Measurements from ENCODE around the gene DPM1.

The DPM1 gene

DNA sequence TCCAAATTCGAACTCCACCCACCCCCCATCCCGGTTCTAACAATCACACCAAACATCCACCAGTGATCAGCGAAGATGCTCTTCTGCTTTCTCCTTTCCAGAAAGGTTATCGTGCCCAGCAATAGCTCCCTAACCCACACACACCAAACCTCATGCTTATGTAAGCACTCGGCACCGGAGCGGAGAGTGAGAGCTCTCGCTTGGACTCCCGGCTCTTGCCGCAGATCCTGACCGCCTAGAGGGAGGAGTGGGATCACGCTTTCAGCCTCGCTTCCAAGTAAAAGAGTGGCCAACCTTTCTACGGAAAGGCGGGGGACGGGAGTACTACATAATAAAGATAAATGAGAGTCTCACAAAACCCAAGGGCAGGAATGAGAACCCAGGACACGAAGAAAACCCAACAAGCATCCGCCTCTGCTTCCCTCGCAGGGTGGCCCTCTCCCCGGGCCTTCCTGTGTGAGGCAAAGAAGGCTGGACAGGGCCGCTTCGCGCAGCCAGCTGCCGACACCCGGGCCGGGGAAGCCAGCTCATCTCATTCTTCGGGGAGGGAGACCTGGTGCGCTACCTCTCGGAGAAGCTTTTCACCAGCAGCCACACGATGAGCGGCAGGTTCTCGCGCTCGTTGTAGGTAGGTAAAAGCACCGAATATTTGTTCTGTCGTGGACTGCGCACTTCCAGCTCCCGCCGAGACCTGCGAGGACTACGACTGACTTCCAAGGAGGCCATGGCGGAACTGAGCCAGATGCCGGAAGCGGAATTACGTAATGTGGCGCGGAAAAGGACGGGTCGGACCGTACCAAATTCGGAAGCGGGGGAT is at the start of gene DPM1:
Gene DPM1, minus strand, starts transcription at position 735 of the 817 bp plus-strand sequence. Its CDS starts 9 bp downstream, at position 726.
- H3K4me3 Mint-ChIP-seq = peak within 1 kb of the TSS; percentile 96
- DNase-seq (ENCODE audit: low spot score) = peak; percentile 83
- H3K27me3 Mint-ChIP-seq (ENCODE audit: low read depth) = no peaks in the 10 kb centered on the region
- H3K27ac Mint-ChIP-seq = peak within 1 kb of the TSS; percentile 97
- peaks cover 28% of the 10 kb centered on the region for H3K36me3 Mint-ChIP-seq (ENCODE audit: low read depth)
- peaks cover 31% of the 10 kb centered on the region for H3K4me1 Mint-ChIP-seq (ENCODE audit: low read depth)
- no peaks in the 10 kb centered on the region for H3K9me3 Mint-ChIP-seq

DNA sequence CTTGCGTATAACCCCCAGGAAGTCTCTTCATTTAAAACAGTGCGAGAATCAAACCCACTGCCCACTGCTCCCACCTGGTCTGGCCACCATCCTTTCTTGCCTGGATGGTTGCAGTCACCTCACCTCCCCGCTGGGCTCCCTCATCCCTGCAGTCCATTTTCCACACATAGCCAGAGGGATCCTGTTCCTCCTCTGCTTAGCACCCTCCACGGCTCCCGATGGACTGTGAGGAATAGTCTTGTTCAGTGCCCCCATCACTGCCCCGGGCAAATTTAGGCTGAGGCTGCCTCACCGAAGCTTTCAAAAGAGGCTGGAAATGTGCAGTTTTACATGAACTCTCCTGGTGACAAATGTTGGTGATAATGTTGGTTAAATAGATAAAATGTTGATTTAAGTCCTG is 46.9 kb upstream of the DPM1 start:
- Mint-ChIP-seq H3K36me3 (ENCODE audit: low read depth) (no peaks in the 10 kb centered on the region), H3K4me1 (ENCODE audit: low read depth) (no peaks in the 10 kb centered on the region), H3K27ac (no peak overlapping the region), H3K4me3 (no peak overlapping the region), H3K9me3 (no peaks in the 10 kb centered on the region), H3K27me3 (ENCODE audit: low read depth) (no peaks in the 10 kb centered on the region)
- DNase-seq (ENCODE audit: low spot score) = no peak

DNA sequence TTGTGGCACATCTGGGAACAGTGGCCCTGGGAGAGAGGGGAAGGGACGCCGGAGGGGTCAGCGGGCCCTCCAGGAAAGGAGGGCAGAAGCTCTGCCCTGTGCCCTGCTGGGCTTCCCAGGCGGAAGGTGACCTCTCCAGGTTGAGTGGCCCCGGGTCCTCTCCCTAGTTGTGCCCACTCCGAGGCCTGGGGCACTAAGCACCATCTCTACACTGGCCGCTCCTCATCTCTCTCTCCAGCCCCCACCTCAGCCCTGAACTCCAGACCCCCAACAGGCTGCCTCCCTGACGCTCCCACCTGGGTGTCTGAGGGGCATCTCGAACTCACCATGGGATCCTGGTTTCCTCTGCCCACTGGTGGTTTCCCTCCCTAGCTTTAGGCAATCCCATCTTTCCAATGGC is 46.4 kb upstream of the DPM1 start:
- Mint-ChIP-seq H3K4me3 (no peak overlapping the region), H3K36me3 (ENCODE audit: low read depth) (no peaks in the 10 kb centered on the region), H3K4me1 (ENCODE audit: low read depth) (no peaks in the 10 kb centered on the region), H3K9me3 (no peaks in the 10 kb centered on the region), H3K27ac (no peak overlapping the region), H3K27me3 (ENCODE audit: low read depth) (no peaks in the 10 kb centered on the region)
- no peak for DNase-seq (ENCODE audit: low spot score)

DNA sequence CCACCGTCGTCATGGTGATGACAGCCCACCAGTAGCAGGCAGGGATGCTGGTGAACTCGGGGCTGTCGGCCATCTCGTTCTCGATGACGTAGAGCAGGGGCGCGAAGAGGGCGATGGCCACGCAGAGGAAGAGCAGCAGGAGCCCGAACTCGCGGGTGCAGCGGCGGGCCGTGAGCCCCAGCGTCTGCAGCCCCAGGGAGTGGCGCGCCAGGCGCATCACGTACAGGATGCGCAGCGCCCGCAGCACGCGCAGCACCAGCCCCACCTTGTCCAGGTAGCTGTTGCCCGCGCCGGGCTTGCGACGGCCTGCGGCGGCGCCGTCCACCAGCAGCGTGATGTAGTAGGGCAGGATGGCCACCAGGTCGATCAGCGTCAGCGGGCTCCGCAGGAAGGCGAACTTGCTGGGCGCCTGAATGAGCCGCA is 46.0 kb upstream of the DPM1 start:
- Mint-ChIP-seq H3K36me3 (ENCODE audit: low read depth) (no peaks in the 10 kb centered on the region), H3K4me1 (ENCODE audit: low read depth) (no peaks in the 10 kb centered on the region), H3K27me3 (ENCODE audit: low read depth) (no peaks in the 10 kb centered on the region), H3K4me3 (no peak overlapping the region), H3K27ac (no peak overlapping the region), H3K9me3 (no peaks in the 10 kb centered on the region)
- DNase-seq (ENCODE audit: low spot score) = no peak

DNA sequence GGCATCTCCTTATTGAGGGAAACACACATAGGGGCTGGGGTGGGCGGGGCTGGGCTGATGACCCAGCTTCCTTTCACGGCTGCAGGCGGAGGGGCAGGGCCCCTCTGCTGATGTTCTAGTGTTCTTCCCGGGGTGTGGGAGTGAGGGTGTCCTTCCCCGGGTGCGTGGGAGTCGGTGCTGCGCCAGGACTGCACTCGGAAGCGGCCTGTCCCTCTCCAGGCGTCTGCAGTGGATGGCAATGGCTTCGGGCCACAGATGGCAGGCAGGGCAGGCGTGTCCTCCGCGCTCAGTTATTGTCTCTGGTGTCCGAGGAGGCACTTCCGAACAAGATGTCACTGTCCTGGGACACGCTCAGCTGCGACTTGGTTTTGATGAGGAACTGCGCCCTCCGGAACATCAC is 45.4 kb upstream of the DPM1 start:
- Mint-ChIP-seq H3K27me3 (ENCODE audit: low read depth) (no peaks in the 10 kb centered on the region), H3K4me3 (no peak overlapping the region), H3K4me1 (ENCODE audit: low read depth) (no peaks in the 10 kb centered on the region), H3K36me3 (ENCODE audit: low read depth) (no peaks in the 10 kb centered on the region), H3K27ac (no peak overlapping the region), H3K9me3 (no peaks in the 10 kb centered on the region)
- no peak for DNase-seq (ENCODE audit: low spot score)

DNA sequence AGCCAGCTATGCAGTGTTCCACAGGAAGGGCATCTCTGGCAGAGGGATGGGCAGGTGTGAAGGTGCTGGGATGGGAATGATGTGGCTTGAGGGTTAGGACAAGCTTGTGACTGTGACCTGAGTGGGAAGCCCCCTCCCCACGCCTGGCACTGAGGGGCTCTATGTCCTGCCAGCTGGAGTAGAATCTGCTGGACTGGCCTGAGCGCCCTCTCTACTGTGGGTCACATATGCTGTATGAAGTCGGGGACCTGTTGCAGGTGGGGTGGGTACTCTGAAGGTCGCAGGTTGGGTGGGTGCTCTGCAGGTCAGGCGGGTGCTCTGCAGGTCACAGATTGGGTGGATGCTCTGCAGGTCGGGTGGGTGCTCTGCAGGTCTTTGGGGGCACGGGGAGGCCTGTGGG is 44.3 kb upstream of the DPM1 start:
- H3K9me3 Mint-ChIP-seq = no peaks in the 10 kb centered on the region
- no peaks in the 10 kb centered on the region for H3K27me3 Mint-ChIP-seq (ENCODE audit: low read depth)
- DNase-seq (ENCODE audit: low spot score) = no peak
- no peaks in the 10 kb centered on the region for H3K4me1 Mint-ChIP-seq (ENCODE audit: low read depth)
- no peak overlapping the region for H3K27ac Mint-ChIP-seq
- H3K36me3 Mint-ChIP-seq (ENCODE audit: low read depth) = no peaks in the 10 kb centered on the region
- H3K4me3 Mint-ChIP-seq = no peak overlapping the region

DNA sequence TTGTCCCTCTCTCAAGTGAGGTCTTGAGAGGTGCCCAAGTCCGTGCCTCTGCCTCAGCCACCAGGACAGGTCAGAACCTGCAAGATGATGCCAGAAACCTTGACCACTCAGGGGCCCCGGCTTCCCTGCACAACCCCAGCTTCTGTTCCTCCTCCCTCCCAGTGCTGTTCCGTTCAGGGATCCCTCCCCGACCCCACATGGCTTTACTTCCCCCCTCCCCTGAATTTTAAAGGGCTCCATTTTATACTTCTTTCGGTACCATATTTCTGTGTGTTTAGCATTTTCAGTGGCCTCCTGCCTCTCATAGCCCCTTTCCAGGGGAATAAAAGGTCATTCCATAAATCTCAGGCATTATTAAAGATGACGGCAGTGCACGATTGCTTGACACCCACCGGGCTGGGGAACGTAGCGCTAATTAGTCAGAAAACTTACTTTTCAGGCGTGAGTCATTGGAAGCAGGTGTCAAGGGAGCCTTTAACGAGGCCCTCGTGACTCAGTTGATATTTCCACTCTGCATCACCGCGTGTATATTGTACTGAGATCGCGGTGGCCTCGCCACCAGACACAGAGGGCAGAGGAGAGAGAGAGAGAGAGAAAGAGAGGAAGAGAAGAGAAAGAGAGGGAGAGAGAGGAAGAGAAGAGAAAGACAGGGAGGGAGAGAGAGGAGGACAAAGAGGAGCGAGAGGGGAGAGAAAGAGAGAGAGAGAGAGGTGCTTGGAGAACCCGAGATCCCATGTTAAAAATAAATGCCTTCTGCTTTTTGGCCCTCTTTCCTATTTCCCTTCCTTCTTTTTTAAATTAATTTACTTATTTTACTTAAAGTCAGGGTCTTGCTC is 43.3 kb upstream of the DPM1 start:
- Mint-ChIP-seq H3K4me3 (no peak overlapping the region), H3K36me3 (ENCODE audit: low read depth) (no peaks in the 10 kb centered on the region), H3K27me3 (ENCODE audit: low read depth) (no peaks in the 10 kb centered on the region), H3K27ac (no peak overlapping the region), H3K9me3 (no peaks in the 10 kb centered on the region), H3K4me1 (ENCODE audit: low read depth) (no peaks in the 10 kb centered on the region)
- no peak for DNase-seq (ENCODE audit: low spot score)

DNA sequence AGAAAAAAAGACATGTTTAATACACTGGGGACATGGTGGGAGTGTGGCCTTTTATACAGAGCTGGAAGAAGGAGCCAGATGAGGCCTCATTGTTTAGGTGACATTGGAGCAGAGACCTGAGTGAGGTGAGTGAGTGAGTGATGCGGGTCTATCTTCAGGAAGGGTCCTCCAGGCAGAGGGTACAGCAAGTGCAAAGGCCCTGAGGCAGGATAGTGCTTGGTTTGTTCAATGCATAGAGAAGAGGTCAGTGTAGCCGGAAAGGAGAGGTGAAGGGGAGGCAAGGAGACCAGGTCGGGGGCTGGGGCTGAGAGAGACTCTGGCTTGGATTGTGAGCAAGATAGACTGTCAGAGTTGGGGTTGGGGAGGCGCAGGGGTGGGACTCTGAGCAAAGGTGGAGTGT is 41.0 kb upstream of the DPM1 start:
- no peaks in the 10 kb centered on the region for H3K4me1 Mint-ChIP-seq (ENCODE audit: low read depth)
- H3K9me3 Mint-ChIP-seq = no peaks in the 10 kb centered on the region
- H3K36me3 Mint-ChIP-seq (ENCODE audit: low read depth) = no peaks in the 10 kb centered on the region
- no peaks in the 10 kb centered on the region for H3K27me3 Mint-ChIP-seq (ENCODE audit: low read depth)
- no peak overlapping the region for H3K27ac Mint-ChIP-seq
- no peak for DNase-seq (ENCODE audit: low spot score)
- H3K4me3 Mint-ChIP-seq = no peak overlapping the region

DNA sequence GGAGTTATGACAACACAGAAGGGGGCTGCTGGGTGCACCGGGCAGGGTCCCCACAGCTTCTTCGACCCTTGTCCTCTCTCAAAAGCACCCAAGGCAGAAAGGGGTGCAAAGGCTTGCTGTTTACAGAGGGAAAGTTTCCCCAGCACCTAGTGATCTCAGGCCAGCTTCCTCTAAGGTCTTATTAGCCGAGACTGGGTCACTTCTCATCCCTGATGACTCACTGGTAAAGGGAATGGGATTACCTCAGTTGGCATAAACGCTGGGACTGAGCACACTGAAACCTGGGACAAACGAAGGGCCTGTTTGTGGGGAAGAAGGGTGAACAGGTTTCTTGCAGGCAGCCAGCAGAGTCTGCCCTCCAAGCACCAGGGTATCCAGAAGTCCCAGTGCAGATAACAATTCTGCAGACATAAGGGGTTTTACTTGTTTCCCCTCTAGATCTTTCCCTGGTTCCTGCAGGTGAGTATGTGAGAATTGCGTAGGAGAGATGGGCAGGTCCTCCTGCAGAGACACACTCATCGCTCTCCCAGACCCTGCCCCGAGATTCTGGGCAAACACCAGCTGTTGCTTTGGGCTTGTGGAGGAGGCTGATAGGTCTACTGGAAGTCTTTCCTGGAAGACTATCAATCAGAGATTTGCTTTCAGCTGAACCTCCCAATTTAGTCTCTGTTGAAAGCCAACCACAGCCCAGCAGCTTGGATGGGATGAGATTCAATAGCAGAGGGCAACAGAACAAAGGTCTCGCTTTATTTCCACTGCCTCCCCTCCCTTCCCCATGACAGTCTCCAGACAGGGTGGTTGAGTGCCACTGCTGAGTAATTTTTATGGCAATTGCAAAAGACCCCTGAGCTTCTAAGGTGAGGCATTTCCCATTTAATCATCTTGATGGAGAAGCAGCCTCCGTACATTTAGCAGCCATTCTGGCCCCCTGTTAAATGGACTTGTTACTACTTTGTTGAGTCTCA is 38.9 kb upstream of the DPM1 start:
- no peak overlapping the region for H3K27ac Mint-ChIP-seq
- no peaks in the 10 kb centered on the region for H3K27me3 Mint-ChIP-seq (ENCODE audit: low read depth)
- no peak overlapping the region for H3K4me3 Mint-ChIP-seq

DNA sequence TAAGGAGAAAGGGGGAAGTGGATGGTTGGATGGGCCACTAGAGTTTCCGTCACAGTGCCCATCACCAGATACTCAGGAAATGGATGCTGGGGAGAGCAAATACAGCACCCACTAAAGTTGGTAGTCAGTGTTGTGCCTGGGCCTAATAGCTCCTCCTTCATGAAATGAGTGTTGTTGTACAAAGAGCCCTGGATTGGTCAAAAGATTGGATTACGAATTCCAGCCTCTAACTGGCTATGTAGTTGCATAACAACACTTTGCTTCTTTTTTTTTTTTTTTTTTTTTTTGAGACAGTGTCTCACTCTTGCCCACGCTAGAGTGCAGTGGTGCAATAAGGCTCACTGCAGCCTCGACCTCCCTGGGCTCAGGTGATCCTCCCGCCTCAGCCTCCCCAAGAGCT is 37.2 kb upstream of the DPM1 start:
- H3K4me1 Mint-ChIP-seq (ENCODE audit: low read depth) = peaks cover 5% of the 10 kb centered on the region
- H3K27ac Mint-ChIP-seq = no peak overlapping the region
- H3K9me3 Mint-ChIP-seq = no peaks in the 10 kb centered on the region
- no peaks in the 10 kb centered on the region for H3K36me3 Mint-ChIP-seq (ENCODE audit: low read depth)
- DNase-seq (ENCODE audit: low spot score) = no peak
- H3K4me3 Mint-ChIP-seq = no peak overlapping the region
- no peaks in the 10 kb centered on the region for H3K27me3 Mint-ChIP-seq (ENCODE audit: low read depth)

More for the DNA sequence above, 38.9 kb upstream of the DPM1 start:
- no peaks in the 10 kb centered on the region for H3K36me3 Mint-ChIP-seq (ENCODE audit: low read depth)
- no peak for DNase-seq (ENCODE audit: low spot score)
- peaks cover 5% of the 10 kb centered on the region for H3K4me1 Mint-ChIP-seq (ENCODE audit: low read depth)
- no peaks in the 10 kb centered on the region for H3K9me3 Mint-ChIP-seq

DNA sequence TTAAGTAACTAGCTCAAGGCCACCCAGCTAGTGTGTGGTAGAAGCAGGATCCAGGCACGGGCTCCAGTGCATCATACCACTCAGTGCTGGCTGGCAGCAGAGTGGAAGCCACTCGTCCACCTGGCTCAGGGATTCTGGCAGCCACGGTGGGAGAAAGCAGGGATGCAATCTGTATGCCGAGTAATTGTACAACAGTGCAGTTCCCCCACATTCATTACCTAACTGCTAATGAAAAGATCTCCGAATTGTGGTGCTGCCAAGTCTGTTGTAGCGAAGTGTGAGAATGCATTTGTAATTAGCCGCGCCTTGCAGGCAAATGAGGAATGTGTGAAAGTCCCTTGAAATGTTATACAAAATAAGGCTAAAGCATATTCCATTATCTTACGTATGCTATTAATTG is 35.5 kb upstream of the DPM1 start:
- Mint-ChIP-seq H3K9me3 (no peaks in the 10 kb centered on the region), H3K27ac (no peak overlapping the region), H3K27me3 (ENCODE audit: low read depth) (no peaks in the 10 kb centered on the region), H3K4me1 (ENCODE audit: low read depth) (peaks cover 5% of the 10 kb centered on the region), H3K36me3 (ENCODE audit: low read depth) (no peaks in the 10 kb centered on the region), H3K4me3 (no peak overlapping the region)
- no peak for DNase-seq (ENCODE audit: low spot score)

DNA sequence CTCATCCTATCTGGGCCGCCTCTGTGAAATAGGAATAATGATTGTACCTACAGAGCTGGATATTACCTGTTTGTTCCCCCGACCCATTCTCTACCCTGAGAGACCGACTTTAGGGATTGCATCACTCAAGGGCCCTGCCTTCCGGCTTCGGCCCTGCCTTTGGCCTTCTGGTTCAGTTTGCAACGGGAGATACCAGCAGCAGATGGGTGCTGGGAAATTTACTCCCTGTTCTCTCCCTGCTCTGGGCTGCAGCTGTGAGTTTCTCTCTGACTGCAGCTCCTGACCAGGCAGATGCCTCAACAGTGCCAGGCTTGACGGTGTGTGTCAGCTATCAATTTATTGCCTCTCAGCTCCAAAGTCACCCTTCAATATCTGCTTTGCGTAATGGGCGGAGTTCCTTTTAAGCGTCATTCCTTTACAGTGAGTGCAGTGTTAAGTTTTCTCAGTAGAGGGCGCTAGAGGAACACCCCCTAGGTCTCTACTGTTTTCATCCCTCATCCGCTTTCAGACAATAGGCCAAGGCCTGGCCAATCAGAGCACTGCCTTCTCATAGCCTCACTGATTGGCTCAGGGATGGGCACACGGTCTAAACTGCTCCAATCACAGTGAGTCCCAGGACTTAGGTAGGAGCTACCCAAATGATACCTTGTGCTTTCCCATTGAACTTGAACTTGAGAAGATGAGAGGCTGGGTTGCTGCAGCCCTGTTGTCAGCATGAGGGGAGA is 34.6 kb upstream of the DPM1 start:
- no peaks in the 10 kb centered on the region for H3K36me3 Mint-ChIP-seq (ENCODE audit: low read depth)
- no peaks in the 10 kb centered on the region for H3K9me3 Mint-ChIP-seq
- no peaks in the 10 kb centered on the region for H3K27me3 Mint-ChIP-seq (ENCODE audit: low read depth)
- no peak overlapping the region for H3K27ac Mint-ChIP-seq
- H3K4me3 Mint-ChIP-seq = no peak overlapping the region
- DNase-seq (ENCODE audit: low spot score) = peak; percentile 52
- H3K4me1 Mint-ChIP-seq (ENCODE audit: low read depth) = peaks cover 5% of the 10 kb centered on the region

DNA sequence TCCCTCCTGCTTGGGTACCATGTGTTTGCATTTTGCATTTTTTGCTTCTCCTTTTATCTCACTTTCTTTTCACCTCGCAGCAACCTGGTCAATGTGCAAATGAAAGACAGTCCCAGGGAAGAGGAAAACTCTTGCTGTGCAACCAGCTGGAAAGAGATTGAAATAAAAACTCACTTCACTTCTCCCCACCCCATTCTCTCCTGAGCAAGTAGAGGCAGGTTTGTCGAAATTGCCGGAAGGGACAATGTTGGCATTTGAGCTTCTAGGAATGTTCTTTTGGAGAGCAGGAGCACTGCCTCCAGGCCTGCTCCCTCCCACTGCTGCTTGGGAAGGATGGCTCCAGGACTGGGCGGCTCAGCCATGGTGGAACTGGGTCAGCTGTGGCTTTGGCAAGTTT is 34.0 kb upstream of the DPM1 start:
- H3K9me3 Mint-ChIP-seq = no peaks in the 10 kb centered on the region
- no peak overlapping the region for H3K4me3 Mint-ChIP-seq
- no peak overlapping the region for H3K27ac Mint-ChIP-seq

More for the DNA sequence above, 34.0 kb upstream of the DPM1 start:
- no peaks in the 10 kb centered on the region for H3K27me3 Mint-ChIP-seq (ENCODE audit: low read depth)
- no peak for DNase-seq (ENCODE audit: low spot score)
- H3K36me3 Mint-ChIP-seq (ENCODE audit: low read depth) = no peaks in the 10 kb centered on the region
- peaks cover 5% of the 10 kb centered on the region for H3K4me1 Mint-ChIP-seq (ENCODE audit: low read depth)
